ENCODE data around the gene RAP2B.

DNA sequence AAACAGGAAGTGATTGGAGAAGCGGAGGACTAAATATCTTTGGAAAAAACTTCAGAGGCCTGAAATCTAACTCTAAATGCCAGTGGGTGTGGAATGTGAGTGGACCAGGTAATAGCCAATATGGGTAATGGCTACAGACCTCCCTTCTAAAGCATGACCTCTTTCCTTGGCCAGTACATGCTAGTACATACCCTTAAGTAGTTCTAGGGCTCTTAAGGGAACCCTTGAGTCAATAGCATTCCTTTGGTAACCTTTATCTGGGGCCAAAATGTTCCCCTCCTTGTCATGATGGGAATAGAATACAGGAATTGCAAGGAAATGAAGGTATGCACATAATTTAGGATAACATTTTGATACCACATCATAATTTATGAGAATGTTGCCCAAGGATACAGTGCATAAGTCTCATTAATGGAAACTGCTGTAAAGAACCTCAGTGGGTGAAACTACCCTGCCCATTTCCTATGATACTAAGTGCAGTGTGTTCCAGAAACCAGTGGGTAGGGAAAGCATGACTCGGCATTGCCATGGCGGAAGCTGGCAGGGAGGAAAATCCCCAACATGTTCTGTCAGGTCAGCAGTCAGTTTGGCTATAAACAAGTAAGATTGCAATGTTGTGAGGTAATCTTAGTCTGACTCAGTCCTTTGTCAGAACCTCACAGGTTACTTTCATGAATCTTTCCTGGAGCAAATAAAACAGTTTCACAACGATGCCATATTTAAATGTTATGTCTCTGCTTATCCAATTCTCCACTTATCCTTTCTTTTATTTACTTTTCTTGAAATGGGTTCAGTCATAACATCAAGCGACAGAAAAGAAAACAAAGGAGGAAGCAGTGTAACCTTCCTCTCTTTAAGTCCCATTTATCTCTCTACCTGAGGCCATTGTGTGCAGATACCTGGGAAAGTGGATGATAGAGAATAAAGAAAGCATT lies 23.5 kb upstream of the RAP2B start:
- peak in 1 of 2 donors; percentile 19 for TF ChIP-seq POLR2A (IDR thresholded peaks at IDR 0.05)
- TF ChIP-seq, protein P1, sequence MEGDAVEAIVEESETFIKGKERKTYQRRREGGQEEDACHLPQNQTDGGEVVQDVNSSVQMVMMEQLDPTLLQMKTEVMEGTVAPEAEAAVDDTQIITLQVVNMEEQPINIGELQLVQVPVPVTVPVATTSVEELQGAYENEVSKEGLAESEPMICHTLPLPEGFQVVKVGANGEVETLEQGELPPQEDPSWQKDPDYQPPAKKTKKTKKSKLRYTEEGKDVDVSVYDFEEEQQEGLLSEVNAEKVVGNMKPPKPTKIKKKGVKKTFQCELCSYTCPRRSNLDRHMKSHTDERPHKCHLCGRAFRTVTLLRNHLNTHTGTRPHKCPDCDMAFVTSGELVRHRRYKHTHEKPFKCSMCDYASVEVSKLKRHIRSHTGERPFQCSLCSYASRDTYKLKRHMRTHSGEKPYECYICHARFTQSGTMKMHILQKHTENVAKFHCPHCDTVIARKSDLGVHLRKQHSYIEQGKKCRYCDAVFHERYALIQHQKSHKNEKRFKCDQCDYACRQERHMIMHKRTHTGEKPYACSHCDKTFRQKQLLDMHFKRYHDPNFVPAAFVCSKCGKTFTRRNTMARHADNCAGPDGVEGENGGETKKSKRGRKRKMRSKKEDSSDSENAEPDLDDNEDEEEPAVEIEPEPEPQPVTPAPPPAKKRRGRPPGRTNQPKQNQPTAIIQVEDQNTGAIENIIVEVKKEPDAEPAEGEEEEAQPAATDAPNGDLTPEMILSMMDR (IDR thresholded peaks at IDR 0.05), result no peak

Measured in thyroid gland (tissue), 4 donors.